Spleen (tissue), 11 donors: ENCODE results near the gene CAMTA1. TPM values are rescaled to one million over a fixed set of nuclear protein-coding genes. Genes with fewer than 3 reads are reported as not detected.

Source experiments
- DNase-seq: peaks from one replicate; pipeline ENCODE4 v3.0.0-alpha.2; 2020
- H3K27ac ChIP-seq, 8 donors: fragments of 200-600 bp; sonication (generic) in 7 of 8; 1 replicate in 4 of 8; 2 replicates in 4 of 8; pipeline versions ENCODE4 v1.5.0 to v1.8.0; 2016 to 2021; ENCODE audit warnings: inconsistent platforms in 4 of 8, mild to moderate bottlenecking in 4 of 8, moderate library complexity in 1 of 8
- H3K27me3 ChIP-seq, 7 donors: fragments of 200-600 bp; sonication (generic) in 6 of 7; replicated peaks in 1 of 7; 1 replicate in 4 of 7; 2 replicates in 3 of 7; pipeline versions ENCODE4 v1.5.0 to v1.8.0; 2016 to 2021; ENCODE audit warnings: inconsistent platforms in 3 of 7, mild to moderate bottlenecking in 1 of 7
- H3K36me3 ChIP-seq, 6 donors: fragments of 200-600 bp; sonication (generic) in 5 of 6; 1 replicate in 4 of 6; 2 replicates in 2 of 6; pipeline versions ENCODE4 v1.5.0 to v1.8.0; 2016 to 2021; ENCODE audit warnings: inconsistent platforms in 2 of 6
- H3K4me1 ChIP-seq, 6 donors: fragments of 200-600 bp; sonication (generic) in 5 of 6; 1 replicate in 3 of 6; 2 replicates in 3 of 6; pipeline versions ENCODE4 v1.5.0 to v1.8.0; 2016 to 2021; ENCODE audit warnings: inconsistent platforms in 3 of 6
- H3K4me3 ChIP-seq, 8 donors: fragments of 200-600 bp; sonication (generic) in 7 of 8; 1 replicate in 4 of 8; 2 replicates in 4 of 8; pipeline versions ENCODE4 v1.5.0 to v1.8.0; 2016 to 2021; ENCODE audit warnings: inconsistent platforms in 4 of 8, mild to moderate bottlenecking in 4 of 8, moderate library complexity in 2 of 8
- H3K9me3 ChIP-seq, 8 donors: fragments of 200-600 bp; sonication (generic) in 7 of 8; 1 replicate in 4 of 8; 2 replicates in 4 of 8; pipeline versions ENCODE4 v1.5.0 to v1.8.0; 2016 to 2021; ENCODE audit warnings: inconsistent platforms in 4 of 8
- POLR2A ChIP-seq, 3 donors: fragments of 450-650 bp; IDR thresholded peaks; one replicate each; pipeline ENCODE4 v1.5.1; 2017; ENCODE audit warnings: antibody characterized with exemption in 3 of 3, mild to moderate bottlenecking in 1 of 3
- POLR2AphosphoS5 ChIP-seq, 3 donors: sonication (generic); formaldehyde crosslinking; IDR thresholded peaks; one replicate each; pipeline ENCODE4 v1.5.1; 2017; ENCODE audit warnings: antibody characterized with exemption in 3 of 3
- WGBS, 5 donors: extraction: QIAGEN DNeasy Blood & Tissue Kit in 3 of 5; methylation state at CpG; one replicate each; pipeline versions ENCODE4 v1.1.5 to v1.1.7; 2013 to 2018; 5-methylcytosine and 5-hydroxymethylcytosine counted together
- intact Hi-C: fragments of 100-400 bp; cut with DNase I; formaldehyde crosslinking; loops from one replicate; pipeline ENCODE4 v1.15.0; 2023; ENCODE audit warnings: low total_unique reads
- polyA plus RNA-seq, 3 donors: library from polyadenylated mRNA; stranded (reverse); fragments of 200-250 nt; gene quantifications; one replicate each; pipeline ENCODE4 v1.2.1, GENCODE V29; 2013
- total RNA-seq, 7 donors: library from RNA; depleted of rRNA in 3 of 7; stranded (reverse); fragments of >200 nt in 3 of 7; fragmentation: NEBNext Ultra II Directional in 4 of 7; extraction: Animal tissue kit (Norgen Biotek cat#: 25700) in 4 of 7; gene quantifications; one replicate each; pipeline versions ENCODE4 v1.1.0 to v1.2.1, GENCODE V29; 2016 to 2021
- TF ChIP-seq, protein P1 (sequence below), 11 experiments: fragments of 200-600 bp in 7 of 11; fragments of 450-650 bp in 4 of 11; sonication (generic) in 4 of 11; IDR thresholded peaks in 8 of 11; conservative IDR thresholded peaks in 3 of 11; 1 replicate in 7 of 11; 2 replicates in 4 of 11; pipeline versions ENCODE4 v1.4.0 to v1.8.0; 2016 to 2021; ENCODE audit warnings: antibody characterized with exemption in 11 of 11, inconsistent platforms in 4 of 11, mild to moderate bottlenecking in 1 of 11
- donor health status: healthy with polysubstance abuse.
- donor health status: DM: no; HTN: no; CAD: no; lungs with moderate emphysema.
- donor health status: DM: no; HTN: no; CAD: no.
- donor health status: Bipolar disorder and iron deficiency.
- donor health status: healthy.
- donor health status: DM: no; HTN: no; CAD: no.
- donor health status: DM: yes; HTN: yes; CAD: no.

Gene CAMTA1
- total and polyA plus RNA-seq, 10 donors: 53.0 to 106 (median 77.3) TPM

DNA sequence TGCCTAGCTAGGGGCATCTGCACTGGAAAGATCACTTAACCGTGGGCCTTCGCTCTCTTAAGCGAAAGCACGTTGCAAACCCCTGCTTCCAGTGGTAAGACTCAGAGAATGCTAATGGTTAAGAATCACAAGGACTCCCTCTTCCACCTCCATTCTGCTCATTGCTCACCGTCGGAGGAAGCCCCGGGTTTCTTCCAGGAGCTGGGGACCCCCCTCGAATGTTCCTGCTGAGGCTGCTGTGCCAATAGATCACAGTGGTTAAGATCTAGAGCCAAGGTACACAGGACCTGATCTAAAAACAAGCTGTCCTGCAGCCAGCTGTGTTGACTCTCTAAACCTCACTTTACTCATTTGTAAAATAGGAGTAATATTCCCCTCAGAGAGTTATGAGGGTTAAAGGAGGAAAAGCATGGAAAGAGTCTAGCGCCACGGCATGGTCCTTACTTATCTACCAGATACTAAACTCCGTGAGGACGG is 986.6 kb downstream of the CAMTA1 start:
- no peak for DNase-seq
- peak overlapping the region; percentile 73 to 96 (median 89) for H3K4me3 ChIP-seq
- no peak for TF ChIP-seq POLR2AphosphoS5 (IDR thresholded peaks at IDR 0.05)
- TF ChIP-seq, protein P1, sequence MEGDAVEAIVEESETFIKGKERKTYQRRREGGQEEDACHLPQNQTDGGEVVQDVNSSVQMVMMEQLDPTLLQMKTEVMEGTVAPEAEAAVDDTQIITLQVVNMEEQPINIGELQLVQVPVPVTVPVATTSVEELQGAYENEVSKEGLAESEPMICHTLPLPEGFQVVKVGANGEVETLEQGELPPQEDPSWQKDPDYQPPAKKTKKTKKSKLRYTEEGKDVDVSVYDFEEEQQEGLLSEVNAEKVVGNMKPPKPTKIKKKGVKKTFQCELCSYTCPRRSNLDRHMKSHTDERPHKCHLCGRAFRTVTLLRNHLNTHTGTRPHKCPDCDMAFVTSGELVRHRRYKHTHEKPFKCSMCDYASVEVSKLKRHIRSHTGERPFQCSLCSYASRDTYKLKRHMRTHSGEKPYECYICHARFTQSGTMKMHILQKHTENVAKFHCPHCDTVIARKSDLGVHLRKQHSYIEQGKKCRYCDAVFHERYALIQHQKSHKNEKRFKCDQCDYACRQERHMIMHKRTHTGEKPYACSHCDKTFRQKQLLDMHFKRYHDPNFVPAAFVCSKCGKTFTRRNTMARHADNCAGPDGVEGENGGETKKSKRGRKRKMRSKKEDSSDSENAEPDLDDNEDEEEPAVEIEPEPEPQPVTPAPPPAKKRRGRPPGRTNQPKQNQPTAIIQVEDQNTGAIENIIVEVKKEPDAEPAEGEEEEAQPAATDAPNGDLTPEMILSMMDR (IDR thresholded peaks at IDR 0.05 in 8 of 11, conservative IDR thresholded peaks at IDR 0.05 in 3 of 11): no peak
- TF ChIP-seq POLR2A (IDR thresholded peaks at IDR 0.05): no peak
- intact Hi-C loops: no loop called here
- no peaks in the 10 kb centered on the region for H3K27me3 ChIP-seq
- H3K36me3 ChIP-seq: peaks cover 0 to 43% (median 8%) of the 10 kb centered on the region in 6 donors
- WGBS, 5 donors: 17 to 30% (median 19%) methylated on average over 12 of the region's 12 CpGs
- H3K9me3 ChIP-seq: no peaks in the 10 kb centered on the region
- H3K4me1 ChIP-seq: peaks cover 18 to 60% (median 40%) of the 10 kb centered on the region in 6 donors
- H3K27ac ChIP-seq: peak overlapping the region; percentile 89 to 99 (median 98)

DNA sequence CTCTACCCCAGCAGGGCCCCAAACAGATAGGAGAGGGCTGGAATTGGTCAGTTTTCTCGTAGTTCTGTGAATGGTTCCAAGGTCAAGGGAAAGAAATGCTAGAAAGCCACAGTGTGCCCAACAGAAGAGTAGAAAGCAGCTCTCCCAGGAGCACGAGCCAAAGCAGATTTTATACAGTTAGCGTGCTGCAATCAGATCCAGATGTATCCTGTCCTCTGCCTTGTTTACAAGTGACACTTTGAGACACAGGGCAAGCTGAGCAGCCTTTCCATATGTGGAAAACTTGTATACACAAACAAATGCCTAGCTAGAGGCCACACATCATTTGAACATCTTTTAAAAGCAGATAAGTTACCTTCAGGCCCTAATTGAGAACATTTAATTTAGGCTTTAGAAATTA is 992.3 kb downstream of the CAMTA1 start:
- Histone ChIP-seq H3K9me3 (no peaks in the 10 kb centered on the region), H3K27me3 (no peaks in the 10 kb centered on the region), H3K4me1 (peaks cover 10 to 62% (median 33%) of the 10 kb centered on the region in 6 donors), H3K27ac (no peak overlapping the region), H3K4me3 (no peak overlapping the region), H3K36me3 (peaks cover 0 to 88% (median 44%) of the 10 kb centered on the region in 6 donors)
- DNase-seq: no peak
- no peak for TF ChIP-seq POLR2A (IDR thresholded peaks at IDR 0.05)
- TF ChIP-seq, protein P1 (IDR thresholded peaks at IDR 0.05 in 8 of 11, conservative IDR thresholded peaks at IDR 0.05 in 3 of 11): no peak
- intact Hi-C loops: no loop called here
- WGBS, 5 donors: 82 to 94% (median 89%) methylated on average over 3 of the region's 3 CpGs

DNA sequence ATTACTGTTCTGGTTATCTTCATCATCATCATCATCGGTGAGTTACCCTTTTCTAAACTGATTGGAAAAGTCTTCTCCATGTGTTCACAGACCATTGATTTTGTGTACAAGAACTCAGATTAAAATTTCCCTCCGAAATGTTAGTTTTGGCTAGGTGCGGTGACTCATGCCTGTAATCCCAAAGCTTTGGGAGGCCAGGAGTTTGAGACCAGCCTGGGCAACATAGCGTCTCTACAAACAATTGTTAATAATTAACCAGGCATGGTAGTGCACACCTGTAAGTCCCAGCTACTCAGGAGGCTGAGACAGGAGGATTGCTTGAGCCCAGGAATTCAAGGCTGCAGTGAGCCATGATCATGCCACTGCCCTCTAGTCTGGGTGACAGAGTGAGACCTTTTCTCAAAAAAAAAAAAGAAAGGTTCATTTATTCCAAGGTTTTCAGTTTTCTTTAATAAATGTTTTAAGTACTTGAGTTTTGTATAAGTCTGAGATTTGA is 992.9 kb downstream of the CAMTA1 start:
- 94 to 99% (median 96%) methylated on average over 4 of the region's 4 CpGs for WGBS, 5 donors
- Histone ChIP-seq H3K36me3 (peaks cover 0 to 82% (median 44%) of the 10 kb centered on the region in 6 donors), H3K27ac (no peak overlapping the region), H3K4me1 (peaks cover 7 to 62% (median 33%) of the 10 kb centered on the region in 6 donors), H3K4me3 (no peak overlapping the region), H3K27me3 (no peaks in the 10 kb centered on the region), H3K9me3 (no peaks in the 10 kb centered on the region)
- no peak for TF ChIP-seq POLR2A (IDR thresholded peaks at IDR 0.05)
- TF ChIP-seq POLR2AphosphoS5 (IDR thresholded peaks at IDR 0.05): no peak
- intact Hi-C loops: no loop called here
- no peak for DNase-seq

DNA sequence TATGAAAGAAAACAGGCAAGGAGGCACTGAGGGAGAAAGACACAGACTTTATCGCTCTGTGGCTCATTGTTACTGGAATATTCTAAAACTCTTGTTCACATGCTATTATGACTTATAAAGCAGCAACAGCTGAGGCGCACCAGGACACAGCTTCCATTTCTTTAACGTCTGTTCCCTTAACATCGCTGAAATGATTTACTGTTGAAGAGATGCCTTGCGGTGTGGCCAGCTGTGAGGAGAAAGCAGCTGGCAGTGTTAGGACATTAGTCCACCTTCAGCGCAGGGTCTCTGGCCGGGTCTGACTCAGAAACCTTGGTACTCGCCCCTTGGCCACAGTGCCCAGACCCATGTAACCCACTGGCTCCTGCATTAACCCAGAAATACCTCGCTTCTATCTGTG is 995.7 kb downstream of the CAMTA1 start:
- Histone ChIP-seq H3K27me3 (no peaks in the 10 kb centered on the region), H3K4me3 (no peak overlapping the region), H3K9me3 (no peaks in the 10 kb centered on the region), H3K27ac (peak overlapping the region in 3 of 8 donors; percentile 44 to 87 (median 85)), H3K36me3 (peaks cover 0 to 55% (median 40%) of the 10 kb centered on the region in 6 donors), H3K4me1 (peaks cover 0 to 53% (median 33%) of the 10 kb centered on the region in 6 donors)
- intact Hi-C loops: no loop called here
- 84 to 94% (median 91%) methylated on average over 9 of the region's 9 CpGs for WGBS, 5 donors
- DNase-seq: no peak
- TF ChIP-seq POLR2A (IDR thresholded peaks at IDR 0.05): no peak
- no peak for TF ChIP-seq POLR2AphosphoS5 (IDR thresholded peaks at IDR 0.05)
- TF ChIP-seq, protein P1 (IDR thresholded peaks at IDR 0.05 in 8 of 11, conservative IDR thresholded peaks at IDR 0.05 in 3 of 11): no peak
